HL-60 (cell line): ENCODE data around the gene SYP.

ENCODE experiments used
- CTCF ChIP-seq: IDR thresholded peaks from one replicate; pipeline ENCODE4 v1.5.1; 2011; ENCODE audit warnings: low read length, control low read depth, inconsistent platforms; ENCODE audit not compliant: insufficient read depth
- GABPA ChIP-seq: IDR thresholded peaks from 2 replicates; pipeline ENCODE4 v1.6.1; 2012; ENCODE audit warnings: low read depth
- POLR2AphosphoS5 ChIP-seq: IDR thresholded peaks from 2 replicates; pipeline ENCODE4 v1.6.1; 2012; ENCODE audit warnings: low read depth
- REST ChIP-seq: IDR thresholded peaks from 2 replicates; pipeline ENCODE4 v1.6.1; 2012; ENCODE audit warnings: low read depth; ENCODE audit not compliant: insufficient replicate concordance
- SPI1 ChIP-seq: IDR thresholded peaks from 2 replicates; pipeline ENCODE4 v1.6.1; 2012; ENCODE audit warnings: low read depth, mild to moderate bottlenecking, borderline replicate concordance

GRCh38 chrX:49174723-49175122, 25.3 kb downstream of the SYP start:
- TF ChIP-seq CTCF (no peak), POLR2AphosphoS5 (no peak), GABPA (no peak), REST (no peak), SPI1 (no peak)
